ENCODE results near the gene ARID1B.
"Not testable (repeated sequence)": the region's sequence is repeated elsewhere in the genome, so short reads cannot be mapped to it uniquely, and the experiment has no call there.

Gene ARID1B

GRCh38 chr6:157133856-157134255, 356.7 kb downstream of the ARID1B start:
- DNase-seq (ENCODE audit: low read depth): no peak

GRCh38 chr6:157134402-157135047, 357.3 kb downstream of the ARID1B start:
- DNase-seq (ENCODE audit: low read depth): no peak

GRCh38 chr6:157135691-157136090, 358.5 kb downstream of the ARID1B start:
- no peak for DNase-seq (ENCODE audit: low read depth)

GRCh38 chr6:157137501-157137900, 360.3 kb downstream of the ARID1B start:
- DNase-seq (ENCODE audit: low read depth): no peak

GRCh38 chr6:157139054-157139708, 362.0 kb downstream of the ARID1B start:
- no peak for DNase-seq (ENCODE audit: low read depth)

- peak; percentile 58 for DNase-seq (ENCODE audit: low read depth)
These were observed 366.2 kb downstream of the ARID1B start for GRCh38 chr6:157143171-157143889.

GRCh38 chr6:157143890-157144798, 367.0 kb downstream of the ARID1B start:
- DNase-seq (ENCODE audit: low read depth): no peak

GRCh38 chr6:157144859-157145568, 367.8 kb downstream of the ARID1B start:
- no peak for DNase-seq (ENCODE audit: low read depth)

- no peak for DNase-seq (ENCODE audit: low read depth)
These were observed 368.6 kb downstream of the ARID1B start for GRCh38 chr6:157145656-157146285.

GRCh38 chr6:157147054-157148026, 370.2 kb downstream of the ARID1B start:
- DNase-seq (ENCODE audit: low read depth): not testable (repeated sequence)

GRCh38 chr6:157148391-157149323, 371.5 kb downstream of the ARID1B start:
- peak; percentile 77 for DNase-seq (ENCODE audit: low read depth)

GRCh38 chr6:157150076-157150475, 372.9 kb downstream of the ARID1B start:
- DNase-seq (ENCODE audit: low read depth): no peak

- DNase-seq (ENCODE audit: low read depth): no peak
These were observed 373.9 kb downstream of the ARID1B start for GRCh38 chr6:157151029-157151428.

- DNase-seq (ENCODE audit: low read depth): peak; percentile 50
These were observed 374.8 kb downstream of the ARID1B start for GRCh38 chr6:157151989-157152388.

GRCh38 chr6:157152556-157152955, 375.4 kb downstream of the ARID1B start:
- no peak for DNase-seq (ENCODE audit: low read depth)

GRCh38 chr6:157155804-157156203, 378.6 kb downstream of the ARID1B start:
- DNase-seq (ENCODE audit: low read depth): no peak

- DNase-seq (ENCODE audit: low read depth): no peak
These were observed 380.1 kb downstream of the ARID1B start for GRCh38 chr6:157157258-157157657.

- DNase-seq (ENCODE audit: low read depth): no peak
These were observed 381.3 kb downstream of the ARID1B start for GRCh38 chr6:157158456-157158855.

GRCh38 chr6:157158897-157159296, 381.7 kb downstream of the ARID1B start:
- no peak for DNase-seq (ENCODE audit: low read depth)

All from fibroblast of the conjunctiva (primary cell).